IMR-90 (cell line): ENCODE results near the gene ISCU.

ENCODE experiments used
- CTCF ChIP-seq: conservative IDR thresholded peaks from 2 replicates; pipeline ENCODE4 v1.5.1; 2012; ENCODE audit warnings: mild to moderate bottlenecking, low read depth, low read length, improper control_type of control experiment
- RAD21 ChIP-seq: IDR thresholded peaks from 2 replicates; pipeline ENCODE4 v1.6.1; 2012; ENCODE audit warnings: low read length, improper control_type of control experiment

GRCh38 chr12:108610856-108611605 is 48.6 kb downstream of the ISCU start:
- no peak for TF ChIP-seq RAD21
- no peak for TF ChIP-seq CTCF
